ENCODE measurements around the gene HINFP. TPM values are rescaled to one million over a fixed set of nuclear protein-coding genes. Genes with fewer than 3 reads are reported as not detected.

HINFP gene
- total and polyA plus RNA-seq, 4 donors = 6.4 to 14.3 (median 8.3) TPM

- H3K9ac ChIP-seq (ENCODE audit: low read depth in 1 of 2, low read length in 2 of 2) = no peak overlapping the region
- no peaks in the 10 kb centered on the region for H3K36me3 ChIP-seq (ENCODE audit: control insufficient read depth in 4 of 4, insufficient read depth in 3 of 4, low read depth in 1 of 4, low read length in 3 of 4)
- H3K27ac ChIP-seq (ENCODE audit: low read depth in 1 of 2, low read length in 2 of 2) = no peak overlapping the region
- 67% methylated on average over 6 of the region's 6 CpGs for WGBS
- DNase-seq (ENCODE audit: low spot score) = no peak
- TF ChIP-seq HNF4G (IDR thresholded peaks at IDR 0.05) = no peak
- peaks cover 0 to 4% (median 0%) of the 10 kb centered on the region in 4 donors for H3K27me3 ChIP-seq (ENCODE audit: control insufficient read depth in 4 of 4, insufficient read depth in 4 of 4, low read length in 3 of 4)
- no peak overlapping the region for H3K4me3 ChIP-seq (ENCODE audit: low read depth in 1 of 3, low read length in 3 of 3)
- H3K9me3 ChIP-seq (ENCODE audit: control insufficient read depth in 4 of 4, low read length in 3 of 4) = no peaks in the 10 kb centered on the region
- H3K4me1 ChIP-seq (ENCODE audit: control insufficient read depth in 4 of 4, insufficient read depth in 4 of 4, low read length in 3 of 4) = peaks cover 4 to 23% (median 11%) of the 10 kb centered on the region in 4 donors
Observed at GRCh38 chr11:119147604-119148333, 26.4 kb downstream of the HINFP start.

- Histone ChIP-seq H3K36me3 (ENCODE audit: control insufficient read depth in 4 of 4, insufficient read depth in 3 of 4, low read depth in 1 of 4, low read length in 3 of 4) (no peaks in the 10 kb centered on the region), H3K4me3 (ENCODE audit: low read depth in 1 of 3, low read length in 3 of 3) (peak overlapping the region in 2 of 3 donors; percentile 16 to 62), H3K27me3 (ENCODE audit: control insufficient read depth in 4 of 4, insufficient read depth in 4 of 4, low read length in 3 of 4) (peaks cover 0 to 4% (median 0%) of the 10 kb centered on the region in 4 donors), H3K9me3 (ENCODE audit: control insufficient read depth in 4 of 4, low read length in 3 of 4) (no peaks in the 10 kb centered on the region), H3K27ac (ENCODE audit: low read depth in 1 of 2, low read length in 2 of 2) (no peak overlapping the region), H3K9ac (ENCODE audit: low read depth in 1 of 2, low read length in 2 of 2) (no peak overlapping the region), H3K4me1 (ENCODE audit: control insufficient read depth in 4 of 4, insufficient read depth in 4 of 4, low read length in 3 of 4) (peaks cover 2 to 19% (median 11%) of the 10 kb centered on the region in 4 donors)
- no peak for DNase-seq (ENCODE audit: low spot score)
- no peak for TF ChIP-seq TAF1 (conservative IDR thresholded peaks at IDR 0.05)
- no peak for TF ChIP-seq FOXA2 (IDR thresholded peaks at IDR 0.05)
- TF ChIP-seq YY1 (IDR thresholded peaks at IDR 0.05) = no peak
- no peak for TF ChIP-seq NR2F2 (IDR thresholded peaks at IDR 0.05)
- no peak for TF ChIP-seq RXRA (IDR thresholded peaks at IDR 0.05)
- no peak for TF ChIP-seq RAD21 (IDR thresholded peaks at IDR 0.05)
- no peak for TF ChIP-seq EGR1 (IDR thresholded peaks at IDR 0.05; ENCODE audit: low read depth in 2 of 2)
- TF ChIP-seq SP1 (IDR thresholded peaks at IDR 0.05) = no peak
- TF ChIP-seq ZBTB33 (IDR thresholded peaks at IDR 0.05) = no peak
- no peak for TF ChIP-seq JUND (IDR thresholded peaks at IDR 0.05)
- TF ChIP-seq CTCF (IDR thresholded peaks at IDR 0.05; ENCODE audit: low read depth, low read length, missing input control) = no peak
- TF ChIP-seq HNF4G (IDR thresholded peaks at IDR 0.05) = no peak
- WGBS = 2% methylated on average over 16 of the region's 16 CpGs
Observed at GRCh38 chr11:119148720-119149017, 27.3 kb downstream of the HINFP start.

- peaks cover 0 to 4% (median 0%) of the 10 kb centered on the region in 4 donors for H3K27me3 ChIP-seq (ENCODE audit: control insufficient read depth in 4 of 4, insufficient read depth in 4 of 4, low read length in 3 of 4)
- H3K4me3 ChIP-seq (ENCODE audit: low read depth in 1 of 3, low read length in 3 of 3) = peak within 1 kb of the TSS in 2 of 3 donors; percentile 16 to 62
- peaks cover 2 to 16% (median 11%) of the 10 kb centered on the region in 4 donors for H3K4me1 ChIP-seq (ENCODE audit: control insufficient read depth in 4 of 4, insufficient read depth in 4 of 4, low read length in 3 of 4)
- H3K27ac ChIP-seq (ENCODE audit: low read depth in 1 of 2, low read length in 2 of 2) = no peak within 1 kb of the TSS
- no peak for DNase-seq (ENCODE audit: low spot score)
- WGBS = 2% methylated on average over 73 of the region's 73 CpGs
- H3K9me3 ChIP-seq (ENCODE audit: control insufficient read depth in 4 of 4, low read length in 3 of 4) = no peaks in the 10 kb centered on the region
- TF ChIP-seq RXRA (IDR thresholded peaks at IDR 0.05) = no peak
- TF ChIP-seq MAX (IDR thresholded peaks at IDR 0.05) = no peak
- TF ChIP-seq JUND (IDR thresholded peaks at IDR 0.05) = no peak
- no peak for TF ChIP-seq HNF4A (conservative IDR thresholded peaks at IDR 0.05)
- TF ChIP-seq REST (IDR thresholded peaks at IDR 0.05) = no peak
- TF ChIP-seq RAD21 (IDR thresholded peaks at IDR 0.05) = no peak
- no peak for TF ChIP-seq HNF4G (IDR thresholded peaks at IDR 0.05)
- no peak for TF ChIP-seq GABPA (IDR thresholded peaks at IDR 0.05 in 1 of 2, conservative IDR thresholded peaks at IDR 0.05 in 1 of 2)
- H3K9ac ChIP-seq (ENCODE audit: low read depth in 1 of 2, low read length in 2 of 2) = no peak within 1 kb of the TSS
- no peaks in the 10 kb centered on the region for H3K36me3 ChIP-seq (ENCODE audit: control insufficient read depth in 4 of 4, insufficient read depth in 3 of 4, low read depth in 1 of 4, low read length in 3 of 4)
Observed at GRCh38 chr11:119149018-119149785, 27.8 kb downstream of the HINFP start, which contains the start of gene ABCG4. TSS of gene ABCG4 (plus strand) at chr11:119149052. CDS start at chr11:119149966, 914 bp downstream.
